H1 (cell line): ENCODE data around the gene ATCAY. TPM values are rescaled to one million over a fixed set of nuclear protein-coding genes. Genes with fewer than 3 reads are reported as not detected.

Source experiments
- ASH2L ChIP-seq: fragments of 200-600, 300-600 bp; sonication (generic); IDR thresholded peaks from one replicate; pipeline ENCODE4 v1.7.1; 2017; ENCODE audit warnings: low read length
- KDM5A ChIP-seq: fragments of 200-600 bp; IDR thresholded peaks from 2 replicates; pipeline ENCODE4 v1.7.1; 2012; ENCODE audit warnings: mild to moderate bottlenecking, low read length, inconsistent platforms, mixed read lengths
- TAF7 ChIP-seq: optimal IDR thresholded peaks from 2 replicates; pipeline ENCODE3; 2011; ENCODE audit warnings: low read depth, mild to moderate bottlenecking, inconsistent platforms, low read length, moderate library complexity, borderline replicate concordance
- polyA plus RNA-seq, 7 experiments: library from polyadenylated mRNA; depleted of rRNA in 3 of 7; stranded (reverse) in 5 of 7; unstranded in 2 of 7; fragments of >200 nt in 5 of 7; fragments of 200-250 nt in 2 of 7; gene quantifications; 1 replicate in 5 of 7; 2 replicates in 1 of 7; 4 replicates in 1 of 7; pipeline versions ENCODE4 v1.2.1 to v1.2.3, GENCODE V29; 2011 to 2013; ENCODE audit warnings: missing spikeins in 2 of 7, mixed read lengths in 2 of 7
- total RNA-seq: library from RNA; stranded (reverse); fragmentation: NEBNext Ultra II Directional; extraction: Animal tissue kit (Norgen Biotek cat#: 25700); gene quantifications from 2 replicates; pipeline ENCODE4 v1.2.1, GENCODE V29; 2021

Gene ATCAY
- total and polyA plus RNA-seq, 2 of the 8 experiments (the other 6 are each of a cell fraction or from before 2014, with no cell fraction given): 24.4 to 33.8 TPM

- TF ChIP-seq KDM5A: no peak
- TF ChIP-seq ASH2L: no peak
- TF ChIP-seq TAF7: no peak
- TF ChIP-seq, all 59 proteins: peak for 0
These were observed 20.0 kb upstream of the ATCAY start (continued) for GRCh38 chr19:3860499-3860898.
